H9 (cell line): Measurements from ENCODE around the gene GPR15LG. TPM values are rescaled to one million over a fixed set of nuclear protein-coding genes. Genes with fewer than 3 reads are reported as not detected.

Source experiments
- DNase-seq: peaks from one replicate; pipeline ENCODE4 v3.0.0-alpha.2; 2017
- H2AFZ ChIP-seq: one replicate; pipeline ENCODE4 v1.6.1; 2013; ENCODE audit warnings: mild to moderate bottlenecking, low read length, control low read depth, moderate library complexity
- H2AK5ac ChIP-seq: 2 replicates; pipeline ENCODE4 v1.6.1; 2013; ENCODE audit warnings: low read length, control low read depth, mixed read lengths; ENCODE audit not compliant: insufficient read length
- H2BK120ac ChIP-seq: one replicate; pipeline ENCODE4 v1.6.1; 2013; ENCODE audit warnings: low read depth, mild to moderate bottlenecking, low read length, control low read depth, inconsistent platforms; ENCODE audit not compliant: poor library complexity, severe bottlenecking
- H2BK12ac ChIP-seq: 2 replicates; pipeline ENCODE4 v1.6.1; 2013; ENCODE audit warnings: low read length, control low read depth, mixed read lengths, low read depth; ENCODE audit not compliant: insufficient read length
- H2BK15ac ChIP-seq: 2 replicates; pipeline ENCODE4 v1.6.1; 2013; ENCODE audit warnings: low read depth, low read length, control low read depth
- H2BK20ac ChIP-seq: one replicate; pipeline ENCODE4 v1.6.1; 2013; ENCODE audit warnings: low read depth, mild to moderate bottlenecking, low read length, control low read depth, inconsistent platforms; ENCODE audit not compliant: poor library complexity, severe bottlenecking
- H2BK5ac ChIP-seq: 2 replicates; pipeline ENCODE4 v1.6.1; 2013; ENCODE audit warnings: low read length, control low read depth, mixed read lengths; ENCODE audit not compliant: insufficient read length
- H3K14ac ChIP-seq: 2 replicates; pipeline ENCODE4 v1.6.1; 2013; ENCODE audit warnings: low read length, control low read depth; ENCODE audit not compliant: insufficient read depth
- H3K18ac ChIP-seq: 2 replicates; pipeline ENCODE4 v1.6.1; 2013; ENCODE audit warnings: low read depth, mild to moderate bottlenecking, mixed read lengths, low read length, control low read depth; ENCODE audit not compliant: insufficient read length
- H3K23ac ChIP-seq: 2 replicates; pipeline ENCODE4 v1.6.1; 2013; ENCODE audit warnings: low read length, control low read depth, mixed read lengths, low read depth; ENCODE audit not compliant: insufficient read length
- H3K23me2 ChIP-seq: 2 replicates; pipeline ENCODE4 v1.6.1; 2013; ENCODE audit warnings: low read depth, mild to moderate bottlenecking, mixed read lengths, low read length, control low read depth; ENCODE audit not compliant: insufficient read length, poor library complexity, severe bottlenecking
- H3K27ac ChIP-seq: 2 replicates; pipeline ENCODE4 v1.5.1; 2013; ENCODE audit warnings: low read length, control low read depth, mixed read lengths, low read depth; ENCODE audit not compliant: insufficient read length
- H3K27me3 ChIP-seq: 2 replicates; pipeline ENCODE4 v1.6.1; 2013; ENCODE audit warnings: low read length, control low read depth, inconsistent platforms; ENCODE audit not compliant: insufficient read depth
- H3K4ac ChIP-seq: 2 replicates; pipeline ENCODE4 v1.6.1; 2013; ENCODE audit warnings: low read depth, mild to moderate bottlenecking, control low read depth, inconsistent platforms, low read length, moderate library complexity
- H3K4me1 ChIP-seq: 2 replicates; pipeline ENCODE4 v1.6.1; 2013; ENCODE audit warnings: low read length, control low read depth, inconsistent platforms; ENCODE audit not compliant: insufficient read depth
- H3K4me2 ChIP-seq: 2 replicates; pipeline ENCODE4 v1.6.1; 2013; ENCODE audit warnings: low read length, control low read depth, mixed read lengths; ENCODE audit not compliant: insufficient read length, insufficient read depth
- H3K56ac ChIP-seq: 2 replicates; pipeline ENCODE4 v1.6.1; 2013; ENCODE audit warnings: low read depth, mild to moderate bottlenecking, mixed read lengths, low read length, control low read depth; ENCODE audit not compliant: insufficient read length
- H3K79me1 ChIP-seq: 2 replicates; pipeline ENCODE4 v1.6.1; 2013; ENCODE audit warnings: low read depth, mild to moderate bottlenecking, moderate library complexity, low read length, control low read depth, inconsistent platforms; ENCODE audit not compliant: insufficient read depth, poor library complexity, severe bottlenecking
- H3K79me2 ChIP-seq: 2 replicates; pipeline ENCODE4 v1.6.1; 2013; ENCODE audit warnings: low read length, control low read depth, inconsistent platforms; ENCODE audit not compliant: insufficient read depth
- H3K9ac ChIP-seq: 2 replicates; pipeline ENCODE4 v1.6.1; 2013; ENCODE audit warnings: low read length, control low read depth, mixed read lengths; ENCODE audit not compliant: insufficient read length; ENCODE audit errors: extremely low read depth
- H3K9me3 ChIP-seq: one replicate; pipeline ENCODE4 v1.6.1; 2013; ENCODE audit warnings: low read depth, low read length, inconsistent platforms; ENCODE audit not compliant: control insufficient read depth
- H3T11ph ChIP-seq: one replicate; pipeline ENCODE4 v1.6.1; 2013; ENCODE audit warnings: mild to moderate bottlenecking, low read length, control low read depth, inconsistent platforms
- H4K20me1 ChIP-seq: one replicate; pipeline ENCODE4 v1.6.1; 2013; ENCODE audit not compliant: control insufficient read depth, insufficient read length, insufficient read depth
- H4K5ac ChIP-seq: 2 replicates; pipeline ENCODE4 v1.6.1; 2013; ENCODE audit warnings: low read depth, mild to moderate bottlenecking, mixed read lengths, low read length, control low read depth; ENCODE audit not compliant: insufficient read length
- H4K8ac ChIP-seq: replicated peaks from 2 replicates; pipeline ENCODE4 v1.6.1; 2013; ENCODE audit warnings: low read length, control low read depth, mixed read lengths, low read depth; ENCODE audit not compliant: insufficient read length
- H4K91ac ChIP-seq: 2 replicates; pipeline ENCODE4 v1.6.1; 2013; ENCODE audit warnings: low read depth, mild to moderate bottlenecking, moderate library complexity, mixed read lengths, low read length, control low read depth; ENCODE audit not compliant: insufficient read length
- H3K27ac Mint-ChIP-seq, 3 experiments: 2 replicates in 2 of 3; 3 replicates in 1 of 3; pipeline ENCODE4 v1.8.0; 2020 to 2021; ENCODE audit warnings: mixed read lengths in 3 of 3, mild to moderate bottlenecking in 1 of 3, moderate library complexity in 1 of 3
- H3K27me3 Mint-ChIP-seq: 2 replicates; pipeline ENCODE4 v1.8.0; 2021; ENCODE audit warnings: low read depth, mild to moderate bottlenecking, moderate library complexity, mixed read lengths
- H3K36me3 Mint-ChIP-seq, 3 experiments: 2 replicates in 2 of 3; 3 replicates in 1 of 3; pipeline ENCODE4 v1.8.0; 2020 to 2021; ENCODE audit warnings: low read depth in 3 of 3, mixed read lengths in 3 of 3; ENCODE audit not compliant: insufficient read depth in 1 of 3
- H3K4me1 Mint-ChIP-seq, 2 experiments: 2 replicates each; pipeline ENCODE4 v1.8.0; 2020; ENCODE audit warnings: mixed read lengths in 2 of 2
- H3K4me3 Mint-ChIP-seq, 2 experiments: 2 replicates in 1 of 2; 3 replicates in 1 of 2; pipeline ENCODE4 v1.8.0; 2020 to 2021; ENCODE audit warnings: mild to moderate bottlenecking in 2 of 2, mixed read lengths in 2 of 2, moderate library complexity in 1 of 2
- H3K9me3 Mint-ChIP-seq, 2 experiments: 2 replicates in 1 of 2; 3 replicates in 1 of 2; pipeline ENCODE4 v1.8.0; 2020; ENCODE audit warnings: mild to moderate bottlenecking in 2 of 2, mixed read lengths in 2 of 2, moderate library complexity in 1 of 2
- WGBS: extraction: QIAGEN DNeasy Blood & Tissue Kit; methylation state at CpG from one replicate; pipeline ENCODE4 v1.1.7; 2013; ENCODE audit warnings: missing lambda C conversion rate, low lambda C conversion rate, mixed read lengths; ENCODE audit not compliant: insufficient read length; ENCODE audit errors: extremely low coverage; 5-methylcytosine and 5-hydroxymethylcytosine counted together
- total RNA-seq: library from RNA; stranded (reverse); gene quantifications from 2 replicates; pipeline ENCODE4 v1.2.1, GENCODE V29; 2021
- TF ChIP-seq, protein P1 (sequence below): fragments of 200-600 bp; sonication (generic); conservative IDR thresholded peaks from 3 replicates; pipeline ENCODE4 v1.8.0; 2021; ENCODE audit warnings: antibody characterized with exemption, mild to moderate bottlenecking

The GPR15LG gene
- total RNA-seq, 1 experiment from 2014 or later: not detected

DNA sequence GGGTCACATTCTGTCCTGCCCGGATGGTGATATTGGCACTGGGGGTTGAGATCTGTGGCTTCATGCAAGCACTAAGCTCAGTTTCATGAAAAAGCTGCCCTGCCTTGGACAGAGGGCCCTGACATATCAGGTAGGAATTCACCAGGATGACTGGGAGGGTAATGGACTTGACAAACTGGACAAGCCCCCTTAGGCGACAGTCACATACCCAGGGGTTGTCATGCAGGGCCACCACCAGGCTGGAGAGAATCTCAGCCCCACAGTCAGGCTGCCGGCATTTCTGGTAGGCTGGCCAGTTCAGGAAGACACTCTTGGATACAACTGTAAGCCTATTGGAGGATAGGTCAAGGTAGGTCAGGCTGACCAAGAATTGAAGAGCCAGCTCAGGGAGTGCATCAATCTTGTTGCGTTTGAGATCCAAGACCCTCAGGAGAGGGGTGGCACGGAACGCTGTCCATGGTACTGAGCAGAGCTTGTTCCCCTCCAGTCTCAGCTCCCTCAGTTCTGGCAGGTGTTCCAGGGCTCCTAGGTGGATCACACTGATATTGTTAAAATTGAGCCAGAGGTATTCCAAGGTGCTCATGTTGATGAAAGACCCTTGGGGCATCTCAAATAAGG, 50.9 kb downstream of the GPR15LG start:
- H2AFZ ChIP-seq: no peak overlapping the region
- no peaks in the 10 kb centered on the region; the same call in 1 of the 2 replicates for H3K27me3 ChIP-seq
- peak; percentile 56 for DNase-seq
- no peaks in the 10 kb centered on the region for H4K20me1 ChIP-seq
- H3K23me2 ChIP-seq: no peaks in the 10 kb centered on the region
- no peak overlapping the region for H3K27ac Mint-ChIP-seq
- no peak overlapping the region for H3K18ac ChIP-seq
- H3K56ac ChIP-seq: no peak overlapping the region
- H2BK120ac ChIP-seq: no peak overlapping the region
- H3K4me2 ChIP-seq: no peak overlapping the region
- no peak overlapping the region for H4K91ac ChIP-seq
- no peak overlapping the region for H3K4me3 Mint-ChIP-seq
- no peak overlapping the region for H2AK5ac ChIP-seq
- no peak overlapping the region for H4K8ac ChIP-seq
- H3K9me3 ChIP-seq: no peaks in the 10 kb centered on the region
- no peak overlapping the region for H2BK15ac ChIP-seq
- TF ChIP-seq, protein P1, sequence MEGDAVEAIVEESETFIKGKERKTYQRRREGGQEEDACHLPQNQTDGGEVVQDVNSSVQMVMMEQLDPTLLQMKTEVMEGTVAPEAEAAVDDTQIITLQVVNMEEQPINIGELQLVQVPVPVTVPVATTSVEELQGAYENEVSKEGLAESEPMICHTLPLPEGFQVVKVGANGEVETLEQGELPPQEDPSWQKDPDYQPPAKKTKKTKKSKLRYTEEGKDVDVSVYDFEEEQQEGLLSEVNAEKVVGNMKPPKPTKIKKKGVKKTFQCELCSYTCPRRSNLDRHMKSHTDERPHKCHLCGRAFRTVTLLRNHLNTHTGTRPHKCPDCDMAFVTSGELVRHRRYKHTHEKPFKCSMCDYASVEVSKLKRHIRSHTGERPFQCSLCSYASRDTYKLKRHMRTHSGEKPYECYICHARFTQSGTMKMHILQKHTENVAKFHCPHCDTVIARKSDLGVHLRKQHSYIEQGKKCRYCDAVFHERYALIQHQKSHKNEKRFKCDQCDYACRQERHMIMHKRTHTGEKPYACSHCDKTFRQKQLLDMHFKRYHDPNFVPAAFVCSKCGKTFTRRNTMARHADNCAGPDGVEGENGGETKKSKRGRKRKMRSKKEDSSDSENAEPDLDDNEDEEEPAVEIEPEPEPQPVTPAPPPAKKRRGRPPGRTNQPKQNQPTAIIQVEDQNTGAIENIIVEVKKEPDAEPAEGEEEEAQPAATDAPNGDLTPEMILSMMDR: no peak
- H3K9ac ChIP-seq: no peak overlapping the region
- H2BK20ac ChIP-seq: no peak overlapping the region
- no peaks in the 10 kb centered on the region; a peak in 1 of 7 replicates for H3K36me3 Mint-ChIP-seq
- H3K4me1 Mint-ChIP-seq: no peaks in the 10 kb centered on the region
- H3K79me2 ChIP-seq: no peaks in the 10 kb centered on the region
- H3K27me3 Mint-ChIP-seq: peaks cover 42% of the 10 kb centered on the region
- H3K79me1 ChIP-seq: no peaks in the 10 kb centered on the region
- no peak overlapping the region for H2BK12ac ChIP-seq
- no peak overlapping the region for H3T11ph ChIP-seq
- no peak overlapping the region for H3K27ac ChIP-seq
- WGBS: no CpG with 5 or more reads among the region's 6 CpGs
- no peak overlapping the region for H2BK5ac ChIP-seq
- H3K14ac ChIP-seq: no peak overlapping the region
- no peaks in the 10 kb centered on the region for H3K9me3 Mint-ChIP-seq
- no peak overlapping the region for H3K23ac ChIP-seq
- H4K5ac ChIP-seq: no peak overlapping the region
- no peak overlapping the region for H3K4ac ChIP-seq
- no peaks in the 10 kb centered on the region for H3K4me1 ChIP-seq
